Bone marrow (tissue), 2 donors: ENCODE data around the gene CDH6.

Experiments used
- DNase-seq, 2 donors: peaks; one replicate each; lab custom pipeline; 2025; lab: John Stamatoyannopoulos, UW

Gene CDH6

DNA sequence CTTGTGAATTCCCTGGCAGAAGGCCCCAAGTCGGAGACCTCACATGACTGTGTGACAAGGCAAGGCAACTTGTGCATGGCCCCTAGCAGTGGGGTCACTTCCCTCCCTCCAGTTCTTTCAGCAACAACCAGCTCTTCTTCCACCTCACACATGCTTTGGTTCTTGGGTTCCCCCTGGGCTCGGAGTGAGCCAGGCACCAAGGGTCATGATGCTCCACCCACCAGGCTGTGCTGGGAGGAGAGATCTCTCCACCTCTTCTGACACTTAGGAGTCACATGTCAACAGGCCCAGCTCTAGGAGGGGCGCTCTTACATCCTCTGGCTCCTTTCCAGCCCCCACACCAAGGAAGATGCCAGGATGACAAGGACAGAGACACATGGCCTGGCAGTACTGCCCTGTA, 56.7 kb downstream of the CDH6 start:
- DNase-seq: no peak

DNA sequence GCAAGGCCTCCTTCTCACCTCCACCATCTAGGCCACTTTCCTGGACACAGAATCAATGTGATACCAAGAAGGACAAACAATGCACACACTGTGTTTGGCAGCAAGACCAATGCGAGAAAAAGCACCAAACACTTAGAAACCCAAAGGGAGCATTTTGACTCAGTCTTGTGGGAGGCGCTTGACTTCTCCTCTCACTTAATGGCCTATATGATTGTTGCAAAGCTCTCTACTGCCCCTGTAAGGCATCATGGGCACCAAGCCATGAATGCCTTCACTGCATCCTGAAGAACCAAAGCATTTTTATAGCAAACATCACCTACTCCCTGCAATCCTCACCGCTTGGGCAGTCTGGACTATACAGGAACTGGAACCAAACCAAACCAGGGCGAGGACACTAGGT, 57.5 kb downstream of the CDH6 start:
- no peak for DNase-seq

GRCh38 chr5:31255041-31255440, 61.6 kb downstream of the CDH6 start:
- DNase-seq: no peak

DNA sequence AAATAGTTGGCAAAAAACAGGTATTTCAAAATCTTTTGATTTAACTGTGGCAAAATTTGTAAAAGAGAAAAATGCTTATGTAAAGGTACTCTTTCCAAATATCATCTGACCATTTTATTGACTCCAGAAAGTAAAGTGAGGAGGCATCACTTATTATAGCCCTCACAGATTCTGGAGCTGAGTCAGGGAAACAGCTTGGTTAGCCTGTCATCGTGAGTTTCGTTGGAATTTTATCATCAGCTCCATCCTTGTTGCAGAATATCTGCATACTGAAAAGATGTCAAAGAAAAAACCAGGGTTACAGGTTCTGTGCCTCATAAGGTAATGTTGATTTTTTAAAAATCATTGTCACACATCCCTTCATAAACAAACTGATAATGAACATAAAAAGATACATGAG, 74.8 kb downstream of the CDH6 start:
- DNase-seq: no peak

- no peak for DNase-seq
Observed at GRCh38 chr5:31268686-31269085, 75.2 kb downstream of the CDH6 start.

- no peak for DNase-seq
Observed at GRCh38 chr5:31269259-31269658, 75.8 kb downstream of the CDH6 start.

GRCh38 chr5:31270396-31270795, 76.9 kb downstream of the CDH6 start:
- no peak for DNase-seq

- DNase-seq: no peak
Observed at GRCh38 chr5:31271567-31271966, 78.1 kb downstream of the CDH6 start.

GRCh38 chr5:31273161-31273560, 79.7 kb downstream of the CDH6 start:
- DNase-seq: no peak

DNA sequence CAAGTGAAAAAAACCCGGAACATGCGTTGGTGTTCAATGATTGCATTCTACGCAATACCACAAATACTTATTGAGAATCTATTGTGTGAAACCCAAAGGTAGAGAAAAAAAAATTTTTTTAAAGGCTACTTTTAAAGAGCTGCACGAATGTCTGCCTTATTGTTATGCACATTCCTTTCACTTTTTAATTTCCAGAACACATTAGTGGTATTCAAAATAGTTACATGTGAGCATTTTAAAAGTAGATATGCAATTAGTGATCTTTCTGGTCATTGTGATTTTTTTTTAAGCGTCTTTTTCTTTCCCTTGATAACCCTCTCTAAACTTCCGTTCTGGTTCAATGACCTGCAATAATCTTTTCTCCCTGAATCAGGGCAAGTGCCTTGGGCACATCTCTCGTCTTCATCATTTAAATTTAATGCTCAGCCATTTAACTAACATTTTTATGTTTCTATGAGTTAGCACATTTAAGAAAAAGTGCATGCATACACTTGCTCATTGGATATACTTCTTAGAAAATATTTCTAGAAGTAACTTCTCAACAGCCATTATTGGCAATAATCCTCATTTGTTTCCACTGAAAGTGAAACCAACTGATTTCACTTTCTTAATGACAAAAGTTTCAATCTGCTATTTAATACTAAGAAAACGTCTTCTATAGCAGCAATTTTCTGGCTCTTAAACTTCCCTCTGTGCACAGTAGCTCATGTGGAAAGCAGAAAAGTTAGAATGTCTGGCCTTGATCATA, 80.3 kb downstream of the CDH6 start:
- DNase-seq: no peak

DNA sequence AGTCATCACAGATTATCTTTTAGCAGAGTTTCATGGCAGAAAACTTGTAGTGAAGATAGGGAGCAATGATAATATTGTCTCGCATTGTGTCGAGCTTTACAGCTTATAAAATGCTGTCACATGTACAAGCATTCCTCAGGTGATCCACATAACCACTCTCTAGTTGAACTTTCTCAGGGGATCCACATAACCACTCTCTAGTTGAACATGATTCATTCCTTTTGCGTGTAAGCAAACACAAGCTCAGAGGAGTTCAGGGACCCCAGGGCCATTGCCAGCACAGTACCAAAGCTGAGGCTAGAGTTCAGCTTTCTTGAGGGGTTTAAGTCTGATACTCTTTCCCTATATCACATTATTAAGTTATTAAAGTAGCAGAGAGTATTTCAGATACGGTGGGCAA, 86.7 kb downstream of the CDH6 start:
- DNase-seq: no peak

- no peak for DNase-seq
Observed at GRCh38 chr5:31283326-31283725, 89.8 kb downstream of the CDH6 start.

DNA sequence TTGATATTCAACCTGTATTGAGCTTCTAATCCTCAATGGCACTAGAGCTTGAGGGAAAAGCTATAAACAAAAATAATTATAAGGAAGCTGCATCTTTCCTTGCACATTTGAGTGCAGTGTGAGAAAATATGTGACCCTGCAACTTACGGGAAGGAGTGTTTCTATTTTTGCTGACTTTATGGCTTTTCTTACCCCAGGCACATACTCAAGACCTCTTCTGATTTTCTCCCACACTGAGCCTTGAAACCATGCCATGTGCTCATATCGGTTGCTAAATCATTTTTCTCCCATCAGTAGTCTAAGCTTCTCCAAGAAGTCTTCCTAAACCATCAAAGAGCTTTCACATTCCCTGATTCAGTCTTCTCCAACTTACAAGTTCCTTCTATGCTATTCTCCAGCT, 91.5 kb downstream of the CDH6 start:
- DNase-seq: no peak

- DNase-seq: no peak
Observed at GRCh38 chr5:31287985-31288384, 94.5 kb downstream of the CDH6 start.

GRCh38 chr5:31289429-31289828, 95.9 kb downstream of the CDH6 start:
- no peak for DNase-seq

DNA sequence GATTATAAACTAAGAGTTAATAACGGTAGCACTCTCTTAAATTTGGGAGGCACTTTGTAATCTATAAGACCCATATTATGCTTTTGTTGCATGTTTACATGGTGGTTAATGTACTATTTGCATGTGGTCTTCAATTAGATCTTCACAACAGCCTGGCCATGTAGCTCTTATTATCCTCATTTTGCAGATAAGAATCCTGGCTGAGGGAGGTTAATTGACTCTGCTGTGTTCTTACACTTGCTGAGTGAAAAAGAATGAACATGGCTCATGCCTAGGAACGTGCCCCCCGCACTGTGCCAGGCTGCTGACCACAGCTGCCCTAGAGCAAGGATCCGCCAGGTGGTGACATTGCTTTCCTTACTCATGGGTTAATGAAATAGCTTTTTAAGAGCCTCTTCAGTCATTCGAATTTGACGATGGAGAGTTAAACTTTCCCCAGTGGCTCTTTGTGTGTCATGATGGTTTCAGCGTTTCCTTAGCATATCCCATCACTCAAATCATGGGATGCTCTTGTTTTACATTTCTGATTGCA, 97.9 kb downstream of the CDH6 start:
- no peak for DNase-seq

DNA sequence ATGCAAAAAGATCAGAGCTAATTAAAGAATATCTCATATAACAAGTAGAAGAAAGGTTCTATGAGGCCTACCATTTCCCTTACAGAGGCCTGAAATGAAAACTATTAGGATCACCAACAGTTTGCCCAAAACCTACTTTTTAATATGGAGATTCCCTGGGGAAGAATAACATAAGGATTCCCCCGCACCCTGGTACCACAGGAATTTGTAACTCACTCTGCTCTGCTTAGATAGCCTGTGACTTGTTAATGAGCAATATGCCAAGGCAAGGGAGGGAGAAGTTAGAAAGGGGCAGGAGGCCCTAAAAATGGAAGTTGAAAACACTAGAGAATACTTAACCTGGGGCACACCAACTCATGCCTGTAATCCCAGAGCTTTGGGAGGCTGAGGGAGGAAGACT, 107.0 kb downstream of the CDH6 start:
- no peak for DNase-seq

GRCh38 chr5:31301833-31302232, 108.3 kb downstream of the CDH6 start:
- DNase-seq: no peak

GRCh38 chr5:31303688-31304087, 110.2 kb downstream of the CDH6 start:
- no peak for DNase-seq

GRCh38 chr5:31317665-31318064, 124.2 kb downstream of the CDH6 start:
- no peak for DNase-seq

- DNase-seq: no peak
Observed at GRCh38 chr5:31319335-31319734, 125.8 kb downstream of the CDH6 start.

DNA sequence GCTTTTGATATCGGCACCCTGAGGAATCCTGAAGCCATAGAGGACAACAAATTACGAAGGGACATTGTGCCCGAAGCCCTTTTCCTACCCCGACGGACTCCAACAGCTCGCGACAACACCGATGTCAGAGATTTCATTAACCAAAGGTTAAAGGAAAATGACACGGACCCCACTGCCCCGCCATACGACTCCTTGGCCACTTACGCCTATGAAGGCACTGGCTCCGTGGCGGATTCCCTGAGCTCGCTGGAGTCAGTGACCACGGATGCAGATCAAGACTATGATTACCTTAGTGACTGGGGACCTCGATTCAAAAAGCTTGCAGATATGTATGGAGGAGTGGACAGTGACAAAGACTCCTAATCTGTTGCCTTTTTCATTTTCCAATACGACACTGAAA, 129.5 kb downstream of the CDH6 start:
- DNase-seq: no peak

GRCh38 chr5:31324842-31325241, 131.4 kb downstream of the CDH6 start:
- DNase-seq: no peak

DNA sequence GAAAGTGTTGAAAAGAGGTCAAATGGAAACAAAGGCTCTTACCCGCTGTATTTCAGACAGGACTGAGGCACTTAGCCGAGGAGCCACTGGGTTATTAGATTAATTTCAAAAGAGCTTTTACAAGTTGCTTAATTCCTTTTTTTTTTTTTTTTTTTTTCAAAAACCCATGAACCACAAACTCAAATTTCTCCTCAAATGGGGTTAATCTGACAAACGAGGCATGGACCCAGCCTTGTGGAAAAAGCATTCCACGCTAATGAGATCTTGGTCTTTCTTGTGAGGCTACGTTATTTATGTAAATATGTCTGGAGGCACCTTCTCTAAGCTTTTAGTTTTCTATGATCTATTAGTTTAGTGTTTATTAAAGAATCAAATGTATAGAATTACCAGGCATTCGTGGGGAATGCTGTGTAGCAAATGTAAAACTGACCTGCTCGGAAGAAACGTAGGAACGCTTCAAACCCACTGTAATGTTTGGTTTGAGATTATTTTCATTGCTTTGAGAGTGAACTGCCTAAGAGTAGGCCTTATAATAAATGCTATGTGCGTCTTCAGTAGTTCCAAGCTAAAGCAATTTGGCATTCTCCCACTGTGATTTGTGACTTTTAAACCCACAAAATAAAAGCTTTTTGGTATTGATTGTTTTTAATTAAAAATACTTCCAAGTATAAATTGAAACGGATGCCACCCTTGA, 134.7 kb downstream of the CDH6 start:
- no peak for DNase-seq
